Heart left ventricle (tissue), 16 donors: Measurements from ENCODE around the gene LOXL4. TPM values are rescaled to one million over a fixed set of nuclear protein-coding genes. Genes with fewer than 3 reads are reported as not detected.

Experiments used
- ATAC-seq, 4 donors: fragments of 200-7000 bp; cut with Tn5 transposase; one replicate each; pipeline ENCODE4 v1.9.1; 2020 to 2022; ENCODE audit warnings: moderate library complexity in 4 of 4, mild to moderate bottlenecking in 3 of 4, moderate number of reproducible peaks in 1 of 4
- DNase-seq, 5 donors: peaks; one replicate each; pipeline ENCODE4 v3.0.0-alpha.2; 2020
- H3K27ac ChIP-seq, 12 donors: fragments of 200-600 bp; sonication (generic) in 4 of 12; one replicate each; pipeline versions ENCODE4 v1.5.0 to v1.8.0; 2016 to 2022; ENCODE audit warnings: mild to moderate bottlenecking in 2 of 12
- H3K27me3 ChIP-seq, 9 donors: fragments of 200-600 bp; sonication (generic) in 2 of 9; one replicate each; pipeline versions ENCODE4 v1.5.1 to v1.8.0; 2016 to 2022; ENCODE audit warnings: mild to moderate bottlenecking in 3 of 9
- H3K36me3 ChIP-seq, 9 donors: fragments of 200-600 bp; sonication (generic) in 2 of 9; one replicate each; pipeline versions ENCODE4 v1.5.0 to v1.8.0; 2018 to 2022; ENCODE audit warnings: mild to moderate bottlenecking in 2 of 9
- H3K4me1 ChIP-seq, 12 donors: fragments of 200-600 bp; sonication (generic) in 4 of 12; one replicate each; pipeline versions ENCODE4 v1.5.0 to v1.8.0; 2016 to 2022; ENCODE audit warnings: mild to moderate bottlenecking in 3 of 12
- H3K4me3 ChIP-seq, 12 donors: fragments of 200-600 bp; sonication (generic) in 4 of 12; one replicate each; pipeline versions ENCODE4 v1.5.0 to v1.8.0; 2017 to 2022; ENCODE audit warnings: mild to moderate bottlenecking in 9 of 12, moderate library complexity in 4 of 12
- H3K9me3 ChIP-seq, 12 donors: fragments of 200-600 bp; sonication (generic) in 4 of 12; one replicate each; pipeline versions ENCODE4 v1.5.0 to v1.8.0; 2016 to 2022; ENCODE audit warnings: mild to moderate bottlenecking in 1 of 12
- POLR2A ChIP-seq, 2 donors: fragments of 450-650 bp; IDR thresholded peaks; one replicate each; pipeline ENCODE4 v1.6.1; 2017; ENCODE audit warnings: antibody characterized with exemption in 2 of 2, mild to moderate bottlenecking in 2 of 2, moderate library complexity in 2 of 2
- WGBS, 4 donors: extraction: QIAGEN DNeasy Blood & Tissue Kit in 2 of 4; methylation state at CpG; one replicate each; pipeline versions ENCODE4 v1.1.5 to v1.1.7; 2013 to 2018; 5-methylcytosine and 5-hydroxymethylcytosine counted together
- intact Hi-C, 10 donors: fragments of 100-400 bp; cut with DNase I; formaldehyde crosslinking; loops; one replicate each; pipeline versions ENCODE4 v1.11.1 to v1.14.2; 2022
- polyA plus RNA-seq, 2 donors: library from polyadenylated mRNA; stranded (reverse); fragments of 200-250 nt; gene quantifications; one replicate each; pipeline ENCODE4 v1.2.3, GENCODE V29; 2013
- total RNA-seq, 9 donors: library from RNA; depleted of rRNA in 2 of 9; stranded (reverse); fragments of >200 nt in 2 of 9; fragmentation: NEBNext Ultra II Directional in 3 of 9; extraction: Animal tissue kit (Norgen Biotek cat#: 25700) in 3 of 9; gene quantifications; one replicate each; pipeline versions ENCODE4 v1.1.0 to v1.2.4, GENCODE V29; 2016 to 2023
- TF ChIP-seq, protein P1 (sequence below), 12 donors: fragments of 200-600 bp; sonication (generic) in 4 of 12; IDR thresholded peaks; one replicate each; pipeline versions ENCODE4 v1.5.0 to v1.8.0; 2018 to 2022; ENCODE audit warnings: antibody characterized with exemption in 12 of 12, mild to moderate bottlenecking in 5 of 12
- donor health status: ischemic (EF 13 %, LVEDD 7.1; RV severe dilation, severe dysfunction).
- donor health status: healthy with polysubstance abuse.
- donor health status: DM: no; HTN: yes; CAD: no.
- donor health status: DM: no; HTN: no; CAD: no.
- donor health status: ischemic (EF 25% LVEDD 6.9; RV normal size, moderate dysfunction).
- donor health status: ischemic (EF 25% LVEDD 5.7; RV mildly dilated, moderate dysfunction).
- donor health status: healthy.
- donor health status: DM: yes; HTN: yes; CAD: no.
- donor health status: ischemic (EF 35%, LVEDD 5.7; RV mildly dilated, moderate dysfunction).
- donor health status: nonischemic (EF 11% LVEDD 7.7; RV severe dilation, severe dysfunction).
- donor health status: DM: yes; HTN: yes; CAD: no.
- donor health status: PGD.
- donor health status: ischemic (EF 29% LVEDD 5.4; RV normal size, mild dysfunction).
- donor health status: nonischemic (EF 23%, LVEDD 6.1; RV moderate dilation, normal function).

LOXL4 gene
- total and polyA plus RNA-seq, 11 donors = 0.88 to 68.8 (median 1.7) TPM

DNA sequence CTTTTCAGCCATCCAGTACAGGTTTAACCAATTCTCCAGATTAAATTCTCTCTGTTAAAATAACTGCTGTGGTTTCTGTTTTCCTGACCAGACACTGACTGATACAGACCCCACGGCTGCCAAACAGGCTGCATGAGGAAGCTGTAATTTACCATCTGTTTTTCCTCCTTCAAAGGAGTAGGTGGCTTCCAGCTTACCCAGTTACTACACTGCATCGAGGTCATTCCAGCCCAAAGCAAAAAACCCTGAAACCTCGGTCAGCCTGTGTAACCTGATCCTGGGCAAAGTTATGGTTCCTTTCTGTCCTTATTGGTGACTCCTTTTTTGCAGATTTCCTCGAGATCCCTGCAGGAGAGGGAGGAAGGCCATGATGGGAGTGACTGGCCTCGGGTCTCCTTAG is 27.9 kb upstream of the LOXL4 start:
- Histone ChIP-seq H3K4me1 (peaks cover 3 to 45% (median 23%) of the 10 kb centered on the region in 12 donors), H3K27ac (peak overlapping the region in 2 of 12 donors; percentile 10 to 22), H3K4me3 (no peak overlapping the region), H3K27me3 (peaks cover 0 to 5% (median 0%) of the 10 kb centered on the region in 9 donors), H3K9me3 (no peaks in the 10 kb centered on the region), H3K36me3 (no peaks in the 10 kb centered on the region)
- DNase-seq (no peak), ATAC-seq (peak in 1 of 4 donors; percentile 38)
- intact Hi-C loops = no loop called here
- 41 to 63% (median 54%) methylated on average over 4 to 5 of the region's 5 CpGs for WGBS, 4 donors
- no peak for TF ChIP-seq POLR2A (IDR thresholded peaks at IDR 0.05)
- TF ChIP-seq, protein P1, sequence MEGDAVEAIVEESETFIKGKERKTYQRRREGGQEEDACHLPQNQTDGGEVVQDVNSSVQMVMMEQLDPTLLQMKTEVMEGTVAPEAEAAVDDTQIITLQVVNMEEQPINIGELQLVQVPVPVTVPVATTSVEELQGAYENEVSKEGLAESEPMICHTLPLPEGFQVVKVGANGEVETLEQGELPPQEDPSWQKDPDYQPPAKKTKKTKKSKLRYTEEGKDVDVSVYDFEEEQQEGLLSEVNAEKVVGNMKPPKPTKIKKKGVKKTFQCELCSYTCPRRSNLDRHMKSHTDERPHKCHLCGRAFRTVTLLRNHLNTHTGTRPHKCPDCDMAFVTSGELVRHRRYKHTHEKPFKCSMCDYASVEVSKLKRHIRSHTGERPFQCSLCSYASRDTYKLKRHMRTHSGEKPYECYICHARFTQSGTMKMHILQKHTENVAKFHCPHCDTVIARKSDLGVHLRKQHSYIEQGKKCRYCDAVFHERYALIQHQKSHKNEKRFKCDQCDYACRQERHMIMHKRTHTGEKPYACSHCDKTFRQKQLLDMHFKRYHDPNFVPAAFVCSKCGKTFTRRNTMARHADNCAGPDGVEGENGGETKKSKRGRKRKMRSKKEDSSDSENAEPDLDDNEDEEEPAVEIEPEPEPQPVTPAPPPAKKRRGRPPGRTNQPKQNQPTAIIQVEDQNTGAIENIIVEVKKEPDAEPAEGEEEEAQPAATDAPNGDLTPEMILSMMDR (IDR thresholded peaks at IDR 0.05) = no peak

DNA sequence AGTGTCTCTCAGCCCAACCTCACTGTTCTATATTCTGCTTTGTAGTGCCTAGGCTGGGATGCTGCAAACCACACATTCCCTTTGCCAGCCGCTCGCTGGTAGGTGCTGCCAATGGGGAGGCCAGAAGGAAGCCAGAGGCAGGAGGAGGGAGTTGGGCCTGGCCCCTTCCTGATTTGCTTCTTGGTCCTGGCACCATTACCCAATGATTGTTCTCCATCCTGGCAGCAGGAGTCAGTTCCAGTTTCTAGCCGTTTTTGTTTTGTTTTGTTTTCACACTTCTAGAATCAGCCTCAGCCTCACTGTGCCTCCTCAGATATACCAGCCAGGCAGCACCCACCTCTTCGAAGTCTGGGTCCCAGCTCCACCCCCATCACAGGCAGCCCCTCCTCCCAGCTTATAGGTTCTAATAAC is 27.4 kb upstream of the LOXL4 start:
- no peak for TF ChIP-seq POLR2A (IDR thresholded peaks at IDR 0.05)
- TF ChIP-seq, protein P1 (IDR thresholded peaks at IDR 0.05) = no peak
- no peak for ATAC-seq

GRCh38 chr10:98294270-98294627 is 26.3 kb upstream of the LOXL4 start:
- no peak for DNase-seq
- no peak for ATAC-seq
- TF ChIP-seq, protein P1 (IDR thresholded peaks at IDR 0.05) = no peak
- TF ChIP-seq POLR2A (IDR thresholded peaks at IDR 0.05) = no peak
- Histone ChIP-seq H3K27me3 (peaks cover 0 to 1% (median 0%) of the 10 kb centered on the region in 9 donors), H3K36me3 (no peaks in the 10 kb centered on the region), H3K4me1 (peaks cover 3 to 45% (median 23%) of the 10 kb centered on the region in 12 donors), H3K4me3 (no peak overlapping the region), H3K9me3 (no peaks in the 10 kb centered on the region), H3K27ac (no peak overlapping the region)
- WGBS, 4 donors = 43 to 75% (median 58%) methylated on average over 3 of the region's 3 CpGs
- intact Hi-C loops = no loop called here

More for the DNA sequence above, 27.4 kb upstream of the LOXL4 start:
- H3K27me3 ChIP-seq = peaks cover 0 to 4% (median 0%) of the 10 kb centered on the region in 9 donors
- H3K4me3 ChIP-seq = no peak overlapping the region
- no peaks in the 10 kb centered on the region for H3K36me3 ChIP-seq
- DNase-seq = no peak
- no peaks in the 10 kb centered on the region for H3K9me3 ChIP-seq
- WGBS, 4 donors = 57 to 61% (median 59%) methylated on average over 4 of the region's 4 CpGs
- H3K4me1 ChIP-seq = peaks cover 3 to 45% (median 23%) of the 10 kb centered on the region in 12 donors
- intact Hi-C loops = no loop called here
- H3K27ac ChIP-seq = peak overlapping the region in 2 of 12 donors; percentile 10 to 22

DNA sequence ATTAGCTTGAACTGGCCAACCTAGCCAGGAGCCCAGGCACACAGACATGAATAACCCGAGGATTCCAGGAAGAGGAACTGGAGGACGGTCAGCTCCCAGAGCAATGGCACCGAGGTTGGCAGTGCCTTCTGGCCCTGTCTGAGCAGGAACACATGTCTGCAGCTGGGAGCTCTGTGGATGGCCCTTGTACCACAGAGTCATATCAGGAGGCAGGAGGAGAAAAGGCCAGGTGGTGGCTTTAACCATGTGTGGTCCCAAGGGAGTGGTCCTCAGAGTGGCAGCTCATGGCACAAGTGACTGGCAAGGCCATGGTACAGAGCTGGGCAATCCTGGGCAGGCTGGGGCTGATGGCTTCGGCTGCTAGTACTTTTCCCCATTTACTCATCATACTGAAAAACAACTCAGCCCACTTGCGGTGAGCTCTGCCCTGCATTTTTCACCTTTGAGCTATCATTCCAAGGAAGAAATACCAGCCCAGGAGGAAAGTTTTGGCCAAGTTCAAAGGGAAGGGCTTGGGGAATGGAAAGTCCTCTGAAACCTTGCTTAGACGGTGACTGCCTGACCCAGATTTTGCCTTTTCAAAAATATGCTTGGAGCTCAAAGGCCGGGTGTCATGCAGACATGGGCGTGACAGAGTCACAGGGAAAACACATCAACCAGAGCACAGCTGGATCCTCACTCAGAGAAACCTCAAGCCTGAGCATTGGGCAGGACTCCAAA is 25.7 kb upstream of the LOXL4 start:
- intact Hi-C loops = no loop called here
- DNase-seq (peak in 4 of 5 donors; percentile 52 to 79 (median 56)), ATAC-seq (peak; percentile 19 to 78 (median 64))

More for the DNA sequence above, 25.7 kb upstream of the LOXL4 start:
- 38 to 53% (median 46%) methylated on average over 8 of the region's 8 CpGs for WGBS, 4 donors
- Histone ChIP-seq H3K9me3 (no peaks in the 10 kb centered on the region), H3K36me3 (no peaks in the 10 kb centered on the region), H3K27me3 (no peaks in the 10 kb centered on the region), H3K4me3 (no peak overlapping the region), H3K27ac (peak overlapping the region in 4 of 12 donors; percentile 2 to 43 (median 18)), H3K4me1 (peaks cover 3 to 45% (median 23%) of the 10 kb centered on the region in 12 donors)
- no peak for TF ChIP-seq POLR2A (IDR thresholded peaks at IDR 0.05)
- TF ChIP-seq, protein P1 (IDR thresholded peaks at IDR 0.05) = no peak
